Measurements from ENCODE around the gene NOC4L. TPM values are rescaled to one million over a fixed set of nuclear protein-coding genes. Genes with fewer than 3 reads are reported as not detected.

NOC4L gene
- total RNA-seq, 1 donor from 2014 or later: 39.3 TPM

DNA sequence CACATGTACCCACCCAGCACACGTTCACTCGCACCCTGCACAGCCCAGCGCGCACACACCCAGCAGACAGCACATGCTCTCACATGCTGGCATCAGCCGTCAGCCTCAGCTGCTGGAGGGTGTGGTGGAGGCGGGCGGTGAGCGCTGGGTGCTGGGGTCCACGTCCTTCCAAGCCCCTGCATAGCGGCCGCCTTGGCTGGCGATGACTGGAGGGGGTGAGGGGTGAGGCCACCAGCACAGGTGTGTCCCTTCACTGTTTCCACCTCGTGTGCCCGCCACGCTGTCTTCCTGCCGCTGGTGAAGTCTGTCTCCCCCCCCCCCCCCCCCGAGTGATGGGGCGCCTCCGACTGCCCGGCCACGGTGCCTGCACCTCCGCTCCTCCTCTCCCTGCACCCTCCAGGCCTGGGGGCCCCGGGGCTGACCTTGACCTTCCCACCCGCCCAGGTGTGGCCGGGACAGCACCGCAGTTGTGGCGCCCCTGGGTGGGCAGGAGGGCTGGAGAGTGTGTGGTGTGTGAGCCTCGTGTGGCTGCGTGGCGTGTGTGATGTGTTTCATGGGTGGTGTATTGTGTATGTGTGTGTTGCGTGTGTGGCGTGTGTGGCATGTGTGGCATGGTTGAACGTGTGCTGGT, 37.4 kb downstream of the NOC4L start:
- Mint-ChIP-seq H3K4me1 (ENCODE audit: low read depth) (peaks cover 22% of the 10 kb centered on the region), H3K9me3 (no peaks in the 10 kb centered on the region), H3K4me3 (ENCODE audit: low read depth) (no peak overlapping the region), H3K27ac (no peak overlapping the region), H3K27me3 (ENCODE audit: low read depth) (peaks cover 16% of the 10 kb centered on the region), H3K36me3 (ENCODE audit: low read depth) (peaks cover 3% of the 10 kb centered on the region)
- no peak for DNase-seq (ENCODE audit: low spot score)
- intact Hi-C loops (cut with micrococcal nuclease): loop anchor here (10.0 kb wide), 1 partner anchor 313 kb away; the partner anchor contains the start of gene FBRSL1

- Mint-ChIP-seq H3K27ac (no peak overlapping the region), H3K9me3 (no peaks in the 10 kb centered on the region)
Observed at GRCh38 chr12:132182206-132182710, 38.0 kb downstream of the NOC4L start.

DNA sequence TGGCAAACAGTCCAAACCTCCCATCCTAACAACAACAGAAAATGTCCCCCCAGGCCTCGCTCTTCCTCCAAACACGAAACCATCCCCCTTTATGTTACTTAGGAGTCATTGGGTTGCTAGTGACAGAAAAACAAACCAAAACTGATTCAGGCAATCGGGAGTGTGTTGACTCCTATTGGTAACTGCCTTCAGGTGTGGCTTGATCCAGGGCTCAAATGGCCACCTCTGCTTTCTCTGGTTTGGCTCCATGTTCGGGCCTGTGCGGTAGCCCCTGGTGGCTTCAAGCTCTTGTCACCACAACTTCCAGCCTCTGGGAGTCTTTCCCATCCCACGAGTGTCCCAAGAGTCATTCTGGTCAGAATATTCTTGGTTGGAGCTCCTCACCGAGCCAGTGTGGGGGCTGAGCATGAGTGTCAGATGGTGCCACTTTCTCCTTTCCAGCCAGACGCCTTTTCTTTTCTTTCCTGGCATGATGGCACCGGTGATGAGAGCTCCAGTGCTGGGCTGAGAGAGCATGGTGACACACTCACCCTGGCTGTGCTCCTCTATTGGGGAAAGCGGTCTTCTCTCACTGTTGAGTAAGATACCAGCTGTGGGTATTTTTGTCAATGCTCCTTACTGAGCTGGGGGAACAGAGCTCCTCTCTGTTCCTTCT, 38.6 kb downstream of the NOC4L start:
- peaks cover 16% of the 10 kb centered on the region for H3K27me3 Mint-ChIP-seq (ENCODE audit: low read depth)
- H3K4me1 Mint-ChIP-seq (ENCODE audit: low read depth): peaks cover 30% of the 10 kb centered on the region
- DNase-seq (ENCODE audit: low spot score): no peak
- H3K4me3 Mint-ChIP-seq (ENCODE audit: low read depth): no peak overlapping the region
- no peaks in the 10 kb centered on the region for H3K9me3 Mint-ChIP-seq
- intact Hi-C loops (cut with micrococcal nuclease): loop anchor here (10.0 kb wide), 1 partner anchor 312 kb away; the partner anchor contains the start of gene FBRSL1
- no peak overlapping the region for H3K27ac Mint-ChIP-seq
- H3K36me3 Mint-ChIP-seq (ENCODE audit: low read depth): peaks cover 3% of the 10 kb centered on the region

More at GRCh38 chr12:132182206-132182710, 38.0 kb downstream of the NOC4L start:
- no peak overlapping the region for H3K4me3 Mint-ChIP-seq (ENCODE audit: low read depth)
- peaks cover 16% of the 10 kb centered on the region for H3K27me3 Mint-ChIP-seq (ENCODE audit: low read depth)
- no peak for DNase-seq (ENCODE audit: low spot score)
- peaks cover 25% of the 10 kb centered on the region for H3K4me1 Mint-ChIP-seq (ENCODE audit: low read depth)
- intact Hi-C loops (cut with micrococcal nuclease): loop anchor here (10.0 kb wide), 1 partner anchor 313 kb away; the partner anchor contains the start of gene FBRSL1
- peaks cover 3% of the 10 kb centered on the region for H3K36me3 Mint-ChIP-seq (ENCODE audit: low read depth)

- Mint-ChIP-seq H3K27ac (peak overlapping the region; percentile 90), H3K27me3 (ENCODE audit: low read depth) (peaks cover 18% of the 10 kb centered on the region), H3K4me1 (ENCODE audit: low read depth) (peaks cover 26% of the 10 kb centered on the region), H3K36me3 (ENCODE audit: low read depth) (peaks cover 6% of the 10 kb centered on the region), H3K4me3 (ENCODE audit: low read depth) (peak overlapping the region; percentile 81), H3K9me3 (no peaks in the 10 kb centered on the region)
- no peak for DNase-seq (ENCODE audit: low spot score)
- intact Hi-C loops (cut with micrococcal nuclease): loop anchor here (10.0 kb wide), 1 partner anchor 309 kb away; the partner anchor contains the start of gene FBRSL1
Observed at GRCh38 chr12:132185705-132186104, 41.4 kb downstream of the NOC4L start.

- no peaks in the 10 kb centered on the region for H3K9me3 Mint-ChIP-seq
- intact Hi-C loops (cut with micrococcal nuclease): loop anchor here (10.0 kb wide), 1 partner anchor 308 kb away; the partner anchor contains the start of gene FBRSL1
- peak overlapping the region; percentile 90 for H3K27ac Mint-ChIP-seq
- peaks cover 6% of the 10 kb centered on the region for H3K36me3 Mint-ChIP-seq (ENCODE audit: low read depth)
- no peak for DNase-seq (ENCODE audit: low spot score)
- H3K4me3 Mint-ChIP-seq (ENCODE audit: low read depth): peak overlapping the region; percentile 81
- peaks cover 18% of the 10 kb centered on the region for H3K27me3 Mint-ChIP-seq (ENCODE audit: low read depth)
- peaks cover 27% of the 10 kb centered on the region for H3K4me1 Mint-ChIP-seq (ENCODE audit: low read depth)
Observed at GRCh38 chr12:132186208-132186856, 42.1 kb downstream of the NOC4L start.

GRCh38 chr12:132186857-132187620, 42.8 kb downstream of the NOC4L start:
- no peaks in the 10 kb centered on the region for H3K9me3 Mint-ChIP-seq
- H3K27me3 Mint-ChIP-seq (ENCODE audit: low read depth): peaks cover 18% of the 10 kb centered on the region
- H3K27ac Mint-ChIP-seq: peak overlapping the region; percentile 68
- H3K4me1 Mint-ChIP-seq (ENCODE audit: low read depth): peaks cover 27% of the 10 kb centered on the region
- intact Hi-C loops (cut with micrococcal nuclease): loop anchor here (10.0 kb wide), 1 partner anchor 308 kb away; the partner anchor contains the start of gene FBRSL1
- peaks cover 6% of the 10 kb centered on the region for H3K36me3 Mint-ChIP-seq (ENCODE audit: low read depth)
- no peak for DNase-seq (ENCODE audit: low spot score)
- H3K4me3 Mint-ChIP-seq (ENCODE audit: low read depth): peak overlapping the region; percentile 60

DNA sequence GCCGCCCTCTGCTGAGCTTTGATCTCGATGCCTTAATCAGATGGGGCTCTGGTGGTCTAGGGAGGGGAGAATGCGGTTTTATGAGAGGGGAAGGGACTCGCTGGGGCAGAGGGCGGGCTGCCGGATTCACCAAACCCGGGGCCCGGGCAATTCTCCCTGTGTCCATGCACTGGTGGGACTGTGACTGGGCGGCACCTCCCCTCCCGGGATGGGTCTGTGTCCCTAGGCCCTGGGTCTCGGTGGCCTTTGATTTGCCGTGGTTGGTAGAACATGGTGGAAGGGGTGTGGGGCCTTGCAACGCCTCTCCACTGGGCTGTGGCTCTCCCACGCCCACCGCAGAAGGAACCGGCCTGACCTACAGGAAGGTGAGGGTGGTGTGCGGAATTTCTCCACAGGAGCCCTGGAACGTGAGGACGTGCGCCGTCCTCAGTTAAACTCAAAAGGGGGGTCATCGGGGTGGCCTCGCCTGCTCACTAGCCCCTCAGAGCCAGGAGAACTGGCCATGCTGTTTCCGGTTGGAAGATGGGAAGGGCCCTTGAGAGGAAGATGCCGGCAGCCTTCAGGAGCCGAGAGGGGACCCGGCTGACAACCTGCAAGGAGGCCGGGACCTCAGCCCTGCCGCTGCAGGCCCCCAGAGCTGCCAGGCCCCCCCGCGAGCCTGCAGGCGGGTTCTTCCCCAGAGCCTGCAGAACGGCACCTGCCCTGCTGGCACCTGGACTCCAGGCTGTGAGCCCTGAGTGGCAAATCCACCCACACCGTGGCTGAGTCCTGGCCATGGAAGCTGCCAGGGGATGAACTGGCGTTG, 43.6 kb downstream of the NOC4L start:
- Mint-ChIP-seq H3K4me1 (ENCODE audit: low read depth) (peaks cover 27% of the 10 kb centered on the region), H3K4me3 (ENCODE audit: low read depth) (peak overlapping the region; percentile 58), H3K27ac (no peak overlapping the region), H3K27me3 (ENCODE audit: low read depth) (peaks cover 15% of the 10 kb centered on the region), H3K9me3 (no peaks in the 10 kb centered on the region), H3K36me3 (ENCODE audit: low read depth) (peaks cover 6% of the 10 kb centered on the region)
- intact Hi-C loops (cut with micrococcal nuclease): loop anchor here (10.0 kb wide), 1 partner anchor 307 kb away; the partner anchor contains the start of gene FBRSL1
- no peak for DNase-seq (ENCODE audit: low spot score)

DNA sequence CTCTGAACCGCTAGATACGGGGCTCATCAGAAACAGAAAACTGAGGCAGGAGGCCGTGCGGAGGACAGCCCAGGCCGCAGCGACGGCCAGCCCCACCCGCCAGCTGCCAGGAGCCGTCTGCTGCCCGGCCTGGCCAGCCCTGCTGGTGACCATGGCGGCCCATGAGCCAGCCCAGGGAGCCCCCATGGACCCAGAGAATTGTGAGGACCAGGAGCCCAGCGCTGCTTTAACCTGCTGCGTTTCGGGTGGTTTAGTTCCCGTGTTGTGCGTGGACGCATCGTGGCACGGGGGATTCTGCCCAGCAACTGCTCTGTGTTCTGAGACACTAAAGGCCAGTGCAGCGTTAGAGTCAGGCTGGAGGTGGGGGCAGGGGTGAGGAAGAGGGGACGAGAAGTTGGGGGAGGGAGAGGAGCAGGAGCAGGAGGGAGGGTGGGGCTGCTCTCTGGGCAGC, 44.2 kb downstream of the NOC4L start:
- peaks cover 12% of the 10 kb centered on the region for H3K27me3 Mint-ChIP-seq (ENCODE audit: low read depth)
- peaks cover 6% of the 10 kb centered on the region for H3K36me3 Mint-ChIP-seq (ENCODE audit: low read depth)
- peak overlapping the region; percentile 61 for H3K4me3 Mint-ChIP-seq (ENCODE audit: low read depth)
- H3K27ac Mint-ChIP-seq: no peak overlapping the region
- peaks cover 4% of the 10 kb centered on the region for H3K9me3 Mint-ChIP-seq
- peaks cover 27% of the 10 kb centered on the region for H3K4me1 Mint-ChIP-seq (ENCODE audit: low read depth)
- DNase-seq (ENCODE audit: low spot score): no peak
- intact Hi-C loops (cut with micrococcal nuclease): loop anchor here (10.0 kb wide), 1 partner anchor 306 kb away; the partner anchor contains the start of gene FBRSL1

- Mint-ChIP-seq H3K36me3 (ENCODE audit: low read depth) (peaks cover 6% of the 10 kb centered on the region), H3K4me1 (ENCODE audit: low read depth) (peaks cover 27% of the 10 kb centered on the region), H3K4me3 (ENCODE audit: low read depth) (peak overlapping the region; percentile 93), H3K9me3 (peaks cover 9% of the 10 kb centered on the region), H3K27me3 (ENCODE audit: low read depth) (peaks cover 12% of the 10 kb centered on the region), H3K27ac (peak overlapping the region; percentile 82)
- DNase-seq (ENCODE audit: low spot score): no peak
- intact Hi-C loops (cut with micrococcal nuclease): loop anchor here (1.0 to 10.0 kb wide), 3 partner anchors 45 to 306 kb away; partner anchors contain the start of genes DDX51, FBRSL1 and NOC4L
Observed at GRCh38 chr12:132188916-132189325, 44.7 kb downstream of the NOC4L start.

- Mint-ChIP-seq H3K4me1 (ENCODE audit: low read depth) (peaks cover 27% of the 10 kb centered on the region), H3K4me3 (ENCODE audit: low read depth) (peak overlapping the region; percentile 93), H3K27ac (peak overlapping the region; percentile 82), H3K9me3 (peaks cover 14% of the 10 kb centered on the region), H3K36me3 (ENCODE audit: low read depth) (peaks cover 6% of the 10 kb centered on the region), H3K27me3 (ENCODE audit: low read depth) (peaks cover 7% of the 10 kb centered on the region)
- DNase-seq (ENCODE audit: low spot score): peak; percentile 93
- intact Hi-C loops (cut with micrococcal nuclease): loop anchor here (1.0 to 10.0 kb wide), 3 partner anchors 45 to 305 kb away; partner anchors contain the start of genes DDX51, FBRSL1 and NOC4L
Observed at GRCh38 chr12:132189378-132190011, 45.2 kb downstream of the NOC4L start.
